ENCODE measurements around the gene NIBAN1.
"Not testable (repeated sequence)": the region's sequence is repeated elsewhere in the genome, so short reads cannot be mapped to it uniquely, and the experiment has no call there.

The NIBAN1 gene

GRCh38 chr1:184974056-184974836, at the start of gene NIBAN1:
Gene NIBAN1 (minus strand): TSS chr1:184974508. CDS start chr1:184974356, 152 bp downstream.
- Mint-ChIP-seq H3K4me3 (peak within 1 kb of the TSS; percentile 88 to 89), H3K4me1 (peaks cover 32 to 47% of the 10 kb centered on the region in 2 donors), H3K36me3 (no peaks in the 10 kb centered on the region), H3K9me3 (peaks cover 0 to 2% of the 10 kb centered on the region in 2 donors), H3K27me3 (no peaks in the 10 kb centered on the region), H3K27ac (peak within 1 kb of the TSS; percentile 94)
- peak; percentile 70 for DNase-seq
- peak; percentile 72 to 77 for ATAC-seq (replicated peaks)

DNA sequence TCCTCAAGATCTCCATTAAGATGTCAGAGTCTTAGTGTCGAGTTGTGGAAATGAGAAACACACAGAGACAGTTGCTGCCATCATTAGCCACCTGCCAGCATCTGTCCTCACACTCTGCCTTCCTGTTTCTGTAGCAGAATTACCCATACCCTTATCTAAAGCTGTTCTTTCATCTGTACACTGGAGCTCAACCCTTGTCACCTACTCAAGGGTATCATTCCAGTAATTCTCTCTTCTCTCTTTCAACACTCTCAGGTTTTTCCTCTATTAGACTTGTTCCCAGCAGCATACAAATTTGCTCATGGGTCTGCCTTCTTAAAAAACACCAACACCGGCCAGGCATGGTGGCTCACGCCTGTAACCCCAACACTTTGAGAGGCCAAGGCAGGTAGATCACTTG, 43.7 kb upstream of the NIBAN1 start:
- ATAC-seq (replicated peaks) = no peak
- Mint-ChIP-seq H3K4me1 (peaks cover 5 to 6% of the 10 kb centered on the region in 2 donors), H3K27me3 (peaks cover 4 to 5% of the 10 kb centered on the region in 2 donors), H3K36me3 (no peaks in the 10 kb centered on the region), H3K4me3 (no peak overlapping the region), H3K9me3 (no peaks in the 10 kb centered on the region), H3K27ac (no peak overlapping the region)
- no peak for DNase-seq

DNA sequence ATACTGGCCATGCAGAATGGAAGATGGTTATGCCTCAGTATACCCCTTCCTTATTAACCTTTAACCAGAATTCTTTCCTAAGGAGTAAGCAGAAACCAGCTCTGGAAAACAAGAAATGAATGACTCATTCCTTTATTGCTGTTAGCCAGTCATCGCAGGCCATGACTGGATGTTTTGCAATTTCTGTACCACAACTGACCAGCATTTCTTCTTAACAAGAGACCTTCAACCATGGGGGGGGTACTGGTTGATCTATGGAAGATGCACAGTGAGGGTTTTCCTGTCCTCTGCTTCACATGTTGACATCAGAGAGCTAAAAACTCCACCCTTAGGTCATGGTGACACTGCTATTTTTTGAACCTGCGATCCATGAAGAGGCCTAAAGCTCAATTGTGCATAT, 43.0 kb upstream of the NIBAN1 start:
- H3K27ac Mint-ChIP-seq = no peak overlapping the region
- H3K27me3 Mint-ChIP-seq = peaks cover 4 to 5% of the 10 kb centered on the region in 2 donors
- H3K9me3 Mint-ChIP-seq = no peaks in the 10 kb centered on the region
- H3K36me3 Mint-ChIP-seq = no peaks in the 10 kb centered on the region
- H3K4me1 Mint-ChIP-seq = peaks cover 5 to 6% of the 10 kb centered on the region in 2 donors
- H3K4me3 Mint-ChIP-seq = no peak overlapping the region
- ATAC-seq (replicated peaks) = no peak
- DNase-seq = no peak

- no peak overlapping the region for H3K27ac Mint-ChIP-seq
- H3K4me1 Mint-ChIP-seq = peaks cover 5 to 6% of the 10 kb centered on the region in 2 donors
- H3K4me3 Mint-ChIP-seq = no peak overlapping the region
- no peaks in the 10 kb centered on the region for H3K9me3 Mint-ChIP-seq
- ATAC-seq (replicated peaks) (no peak), DNase-seq (no peak)
- peaks cover 4 to 6% of the 10 kb centered on the region in 2 donors for H3K27me3 Mint-ChIP-seq
- H3K36me3 Mint-ChIP-seq = no peaks in the 10 kb centered on the region
These were observed 42.6 kb upstream of the NIBAN1 start for GRCh38 chr1:185016880-185017279.

- Mint-ChIP-seq H3K36me3 (no peaks in the 10 kb centered on the region), H3K4me3 (no peak overlapping the region), H3K27ac (no peak overlapping the region), H3K9me3 (no peaks in the 10 kb centered on the region), H3K27me3 (peaks cover 4 to 15% of the 10 kb centered on the region in 2 donors), H3K4me1 (peaks cover 5 to 6% of the 10 kb centered on the region in 2 donors)
- ATAC-seq (replicated peaks) (no peak), DNase-seq (no peak)
These were observed 41.3 kb upstream of the NIBAN1 start for GRCh38 chr1:185015631-185016030.

- H3K36me3 Mint-ChIP-seq = no peaks in the 10 kb centered on the region
- H3K27ac Mint-ChIP-seq = no peak overlapping the region
- H3K4me1 Mint-ChIP-seq = peaks cover 5 to 6% of the 10 kb centered on the region in 2 donors
- DNase-seq (no peak), ATAC-seq (replicated peaks) (no peak)
- no peaks in the 10 kb centered on the region for H3K9me3 Mint-ChIP-seq
- no peak overlapping the region for H3K4me3 Mint-ChIP-seq
- peaks cover 4 to 15% of the 10 kb centered on the region in 2 donors for H3K27me3 Mint-ChIP-seq
These were observed 40.6 kb upstream of the NIBAN1 start for GRCh38 chr1:185014941-185015340.

DNA sequence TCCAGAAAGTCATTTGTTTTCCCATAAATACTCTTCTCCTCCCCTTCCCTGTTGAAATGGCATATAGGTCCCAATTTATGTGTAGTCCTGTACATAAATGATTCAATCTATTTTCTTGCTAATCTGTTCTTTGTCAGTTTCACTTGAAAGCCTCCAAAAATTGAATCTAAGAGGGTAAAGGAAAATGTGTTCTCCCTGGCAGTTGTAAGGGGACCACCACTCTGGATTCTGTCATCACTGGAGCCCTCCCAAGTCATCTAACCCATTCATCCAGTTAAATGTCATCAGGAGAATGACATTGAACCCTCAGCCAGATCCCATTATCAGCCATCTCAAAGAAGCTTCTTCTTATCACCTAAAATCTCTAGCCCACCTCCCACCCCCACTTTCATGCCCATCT, 36.1 kb upstream of the NIBAN1 start:
- DNase-seq (no peak), ATAC-seq (replicated peaks) (no peak)
- H3K9me3 Mint-ChIP-seq = no peaks in the 10 kb centered on the region
- H3K36me3 Mint-ChIP-seq = no peaks in the 10 kb centered on the region
- no peaks in the 10 kb centered on the region for H3K4me1 Mint-ChIP-seq
- H3K4me3 Mint-ChIP-seq = no peak overlapping the region
- no peak overlapping the region for H3K27ac Mint-ChIP-seq
- H3K27me3 Mint-ChIP-seq = peaks cover 0 to 15% of the 10 kb centered on the region in 2 donors

DNA sequence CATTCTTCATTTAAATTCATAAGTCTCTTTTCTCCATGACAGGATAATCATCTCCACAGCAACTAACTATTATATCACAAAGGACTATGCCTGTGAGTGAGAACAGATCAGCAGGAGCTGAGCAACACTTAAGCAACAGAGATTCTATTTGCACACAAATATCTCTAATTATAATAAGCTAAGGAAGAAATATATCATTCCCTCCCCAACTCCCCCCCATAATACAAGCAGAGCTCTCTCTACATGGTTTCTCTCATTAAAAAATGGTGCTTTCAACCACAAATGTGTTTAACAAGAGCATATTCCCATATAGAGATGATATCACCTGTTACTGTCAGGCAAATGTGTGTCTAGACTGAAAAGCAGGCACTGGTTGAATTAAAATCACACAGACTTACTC, 34.5 kb upstream of the NIBAN1 start:
- no peak overlapping the region for H3K27ac Mint-ChIP-seq
- DNase-seq (no peak), ATAC-seq (replicated peaks) (no peak)
- H3K4me3 Mint-ChIP-seq = no peak overlapping the region
- no peaks in the 10 kb centered on the region for H3K4me1 Mint-ChIP-seq
- H3K36me3 Mint-ChIP-seq = no peaks in the 10 kb centered on the region
- H3K27me3 Mint-ChIP-seq = peaks cover 0 to 15% of the 10 kb centered on the region in 2 donors
- H3K9me3 Mint-ChIP-seq = no peaks in the 10 kb centered on the region

DNA sequence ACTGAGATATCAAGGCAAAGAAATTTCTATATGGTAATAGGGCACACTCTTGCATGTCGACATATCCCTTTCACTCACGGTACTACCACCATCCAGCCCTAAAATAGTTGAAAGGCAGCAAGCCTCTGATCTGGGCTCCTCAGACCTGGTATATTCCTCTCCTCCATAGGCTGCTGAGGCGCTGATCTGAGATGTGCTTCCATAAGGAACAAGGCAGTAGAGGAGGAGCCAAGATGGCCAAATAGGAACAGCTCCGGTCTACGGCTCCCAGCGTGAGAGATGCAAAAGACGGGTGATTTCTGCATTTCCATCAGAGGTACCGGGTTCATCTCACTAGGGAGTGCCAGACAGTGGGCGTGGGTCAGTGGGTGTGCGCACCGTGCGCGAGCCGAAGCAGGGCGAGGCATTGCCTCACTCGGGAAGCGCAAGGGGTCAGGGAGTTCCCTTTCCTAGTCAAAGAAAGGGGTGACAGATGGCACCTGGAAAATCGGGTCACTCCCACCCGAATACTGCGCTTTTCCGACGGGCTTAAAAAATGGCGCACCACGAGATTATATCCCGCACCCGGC, 27.1 kb upstream of the NIBAN1 start:
- DNase-seq; H3K9me3 Mint-ChIP-seq; ATAC-seq (replicated peaks); H3K4me3 Mint-ChIP-seq; H3K36me3 Mint-ChIP-seq; H3K27ac Mint-ChIP-seq; H3K4me1 Mint-ChIP-seq: not testable (repeated sequence)
- H3K27me3 Mint-ChIP-seq = peaks cover 11 to 22% of the 10 kb centered on the region in 2 donors

DNA sequence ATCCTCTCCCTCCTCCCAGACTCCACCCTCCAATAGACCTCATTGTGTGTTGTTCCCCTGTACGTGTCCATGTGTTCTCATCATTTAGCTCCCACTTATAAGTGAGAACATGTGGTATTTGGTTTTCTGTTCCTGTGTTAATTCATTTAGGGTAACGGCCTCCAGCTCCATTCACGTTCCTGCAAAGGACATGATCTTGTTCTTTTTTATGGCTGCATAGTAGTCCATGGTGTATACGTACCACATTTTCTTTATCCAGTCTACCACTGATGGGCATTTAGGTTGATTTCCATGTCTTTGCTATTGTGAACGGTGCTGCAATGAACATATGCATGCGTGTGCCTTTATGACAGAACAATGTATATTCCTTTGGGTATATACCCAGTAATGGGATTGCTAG, 25.7 kb upstream of the NIBAN1 start:
- not testable (repeated sequence) for H3K27ac Mint-ChIP-seq; H3K4me1 Mint-ChIP-seq; H3K4me3 Mint-ChIP-seq; H3K9me3 Mint-ChIP-seq; DNase-seq; H3K36me3 Mint-ChIP-seq; ATAC-seq (replicated peaks)
- H3K27me3 Mint-ChIP-seq = peaks cover 11 to 27% of the 10 kb centered on the region in 2 donors

DNA sequence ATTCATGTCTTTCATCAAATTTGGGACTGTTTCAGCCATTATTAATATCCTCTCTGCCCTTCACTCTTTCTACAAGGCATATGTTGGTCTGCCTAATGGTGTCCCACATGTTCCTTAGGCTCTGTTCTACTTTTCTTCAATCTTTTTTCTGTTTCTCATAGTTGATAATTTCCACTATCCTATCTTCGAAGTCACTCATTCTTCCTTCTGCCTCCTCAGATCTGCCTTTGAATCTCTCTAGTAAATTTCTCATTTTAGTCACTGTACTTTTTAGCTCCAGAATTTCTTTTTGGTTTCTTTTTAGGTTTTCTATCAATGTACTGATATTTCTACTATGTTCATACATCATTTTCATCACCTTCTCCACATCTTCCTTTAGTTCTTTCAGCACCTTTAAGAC, 20.0 kb upstream of the NIBAN1 start:
- H3K36me3 Mint-ChIP-seq = peaks cover 0 to 5% of the 10 kb centered on the region in 2 donors
- peaks cover 6 to 7% of the 10 kb centered on the region in 2 donors for H3K9me3 Mint-ChIP-seq
- H3K27me3 Mint-ChIP-seq = peaks cover 0 to 18% of the 10 kb centered on the region in 2 donors
- DNase-seq (no peak), ATAC-seq (replicated peaks) (no peak)
- H3K4me3 Mint-ChIP-seq = no peak overlapping the region
- no peak overlapping the region for H3K27ac Mint-ChIP-seq
- no peaks in the 10 kb centered on the region for H3K4me1 Mint-ChIP-seq

DNA sequence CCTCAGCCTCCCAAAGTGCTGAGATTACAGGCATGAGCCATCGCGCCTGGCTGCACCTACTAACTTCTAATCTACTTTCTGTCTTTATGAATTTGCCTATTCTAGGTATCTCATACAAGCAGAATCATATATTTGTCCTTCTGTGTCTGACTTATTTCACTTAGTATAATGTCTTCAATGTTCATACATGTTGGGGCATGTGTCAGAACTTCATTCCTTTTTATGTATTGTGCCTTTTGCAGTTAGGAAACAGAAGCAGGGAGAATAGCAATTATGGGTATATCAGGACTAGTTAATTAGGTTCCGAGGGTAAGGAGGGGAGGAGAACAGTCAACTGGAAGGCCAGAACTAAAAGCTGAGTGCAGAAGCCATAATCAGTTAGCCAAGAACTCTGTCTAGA, 18.0 kb upstream of the NIBAN1 start:
- H3K36me3 Mint-ChIP-seq = peaks cover 0 to 5% of the 10 kb centered on the region in 2 donors
- DNase-seq (no peak), ATAC-seq (replicated peaks) (no peak)
- peaks cover 4 to 6% of the 10 kb centered on the region in 2 donors for H3K9me3 Mint-ChIP-seq
- peaks cover 0 to 10% of the 10 kb centered on the region in 2 donors for H3K27me3 Mint-ChIP-seq
- no peak overlapping the region for H3K4me3 Mint-ChIP-seq
- H3K4me1 Mint-ChIP-seq = no peaks in the 10 kb centered on the region
- no peak overlapping the region for H3K27ac Mint-ChIP-seq

DNA sequence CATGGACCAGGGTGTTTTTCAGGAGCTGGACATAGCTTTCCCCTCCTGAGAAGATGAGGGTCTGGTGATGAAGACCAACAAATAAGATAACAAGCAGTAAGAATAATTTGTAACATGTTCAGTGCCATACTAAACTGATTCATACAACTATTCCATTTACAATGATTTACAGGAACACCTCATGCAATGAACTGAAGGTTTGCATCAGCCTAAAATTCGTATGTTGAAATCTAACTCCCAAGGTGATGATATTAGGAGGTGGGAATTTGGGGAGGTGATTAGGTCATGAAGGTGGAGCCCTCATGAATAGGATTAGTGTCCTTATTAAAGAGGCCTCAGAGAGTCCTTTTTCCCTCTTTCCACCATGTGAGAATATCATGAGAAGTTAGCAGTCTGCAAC, 15.9 kb upstream of the NIBAN1 start:
- DNase-seq = no peak
- peaks cover 11 to 17% of the 10 kb centered on the region in 2 donors for H3K27me3 Mint-ChIP-seq
- peaks cover 4 to 6% of the 10 kb centered on the region in 2 donors for H3K9me3 Mint-ChIP-seq
- H3K4me3 Mint-ChIP-seq = no peak overlapping the region
- H3K36me3 Mint-ChIP-seq = peaks cover 0 to 5% of the 10 kb centered on the region in 2 donors
- H3K27ac Mint-ChIP-seq = no peak overlapping the region
- no peaks in the 10 kb centered on the region for H3K4me1 Mint-ChIP-seq
- ATAC-seq (replicated peaks) = no peak

DNA sequence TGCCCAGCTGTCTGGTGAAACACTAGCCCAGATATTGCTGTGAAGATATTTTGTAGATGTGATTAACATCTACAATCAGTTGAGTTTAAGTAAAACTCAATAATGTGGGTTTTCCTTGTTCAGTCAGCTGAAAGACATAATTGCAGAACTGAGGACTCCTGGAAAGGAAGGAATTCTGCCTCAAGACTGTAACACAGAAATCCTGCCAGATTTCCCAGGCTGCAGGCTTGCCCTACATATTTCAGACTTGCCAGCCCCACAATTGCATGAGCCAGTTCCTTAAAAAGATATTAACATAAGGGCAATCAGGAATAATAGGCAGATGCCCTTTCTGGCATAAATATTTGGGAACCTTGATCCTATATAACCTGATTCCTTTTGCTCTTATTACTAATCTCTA, 14.2 kb upstream of the NIBAN1 start:
- no peaks in the 10 kb centered on the region for H3K9me3 Mint-ChIP-seq
- no peak for DNase-seq
- no peak overlapping the region for H3K27ac Mint-ChIP-seq
- no peaks in the 10 kb centered on the region for H3K4me1 Mint-ChIP-seq
- ATAC-seq (replicated peaks) = no peak
- H3K27me3 Mint-ChIP-seq = peaks cover 11 to 14% of the 10 kb centered on the region in 2 donors
- no peaks in the 10 kb centered on the region for H3K36me3 Mint-ChIP-seq
- H3K4me3 Mint-ChIP-seq = no peak overlapping the region

DNA sequence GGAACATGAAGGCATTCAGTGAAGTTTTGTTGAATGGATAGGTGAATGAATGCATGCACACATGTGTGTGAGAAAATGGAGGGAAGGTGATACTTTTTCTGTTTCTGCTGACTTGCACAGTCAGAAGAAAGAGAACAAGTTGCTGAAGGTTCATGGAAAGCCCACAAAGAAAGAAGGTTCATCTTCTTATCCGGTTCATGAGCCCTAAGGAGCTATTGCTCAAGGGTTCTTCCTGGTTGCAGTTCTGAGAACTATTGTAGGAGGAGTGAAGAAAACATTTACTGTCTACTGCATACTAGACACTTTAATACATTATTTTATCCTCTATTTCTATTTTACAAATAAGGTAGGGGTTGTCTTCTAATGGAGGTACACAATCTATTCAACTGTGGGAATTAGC, 13.4 kb upstream of the NIBAN1 start:
- no peaks in the 10 kb centered on the region for H3K4me1 Mint-ChIP-seq
- DNase-seq = no peak
- H3K27me3 Mint-ChIP-seq = peaks cover 11 to 14% of the 10 kb centered on the region in 2 donors
- no peaks in the 10 kb centered on the region for H3K36me3 Mint-ChIP-seq
- H3K9me3 Mint-ChIP-seq = no peaks in the 10 kb centered on the region
- H3K4me3 Mint-ChIP-seq = no peak overlapping the region
- ATAC-seq (replicated peaks) = no peak
- H3K27ac Mint-ChIP-seq = no peak overlapping the region
